Measurements from ENCODE around the gene PRRX1.

PRRX1 gene

GRCh38 chr1:170694172-170694926 is 30.4 kb downstream of the PRRX1 start:
- Histone ChIP-seq H3K9me3 (ENCODE audit: control insufficient read depth, insufficient read depth, low read depth, low read length) (no peaks in the 10 kb centered on the region), H3K4me3 (ENCODE audit: low read depth, low read length) (no peak overlapping the region), H3K4me1 (ENCODE audit: control insufficient read depth, insufficient read depth, low read length) (no peaks in the 10 kb centered on the region), H3K36me3 (ENCODE audit: control insufficient read depth, insufficient read depth, low read length) (no peaks in the 10 kb centered on the region), H3K9ac (ENCODE audit: low read length) (no peak overlapping the region), H3K27me3 (ENCODE audit: control insufficient read depth, insufficient read depth, low read length) (no peaks in the 10 kb centered on the region), H3K27ac (ENCODE audit: low read depth, low read length) (no peak overlapping the region)

DNA sequence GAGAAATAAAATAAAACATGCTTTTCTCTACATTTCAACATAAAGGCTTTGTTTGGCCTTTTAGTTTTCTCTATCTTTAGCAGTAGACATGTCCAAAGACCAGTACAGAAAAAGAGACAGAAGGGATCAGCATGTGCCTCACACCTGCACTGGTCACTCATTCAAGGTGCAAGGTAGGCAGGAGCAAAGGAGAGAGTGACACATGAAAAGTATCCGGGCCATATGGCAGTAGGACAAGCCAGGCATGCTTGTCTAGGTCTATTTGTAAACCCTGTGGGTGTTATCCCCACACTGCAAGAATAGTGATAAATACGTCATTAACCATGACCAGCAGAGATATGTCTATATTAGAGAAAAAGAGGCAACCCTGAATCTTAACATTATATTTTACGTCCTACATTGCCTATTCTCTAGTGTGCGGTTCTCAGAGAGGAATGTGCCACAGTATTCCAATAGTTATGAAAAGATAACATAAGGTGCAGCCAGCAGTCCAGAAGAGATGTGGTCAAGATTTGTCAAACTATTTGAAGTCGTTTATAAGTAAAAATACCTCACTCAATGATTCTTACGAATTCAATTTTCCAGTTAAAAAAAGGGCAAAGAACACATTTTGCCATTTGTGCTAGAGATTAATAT is 32.1 kb downstream of the PRRX1 start:
- H3K27me3 ChIP-seq (ENCODE audit: control insufficient read depth, insufficient read depth, low read length) = no peaks in the 10 kb centered on the region
- no peak overlapping the region for H3K27ac ChIP-seq (ENCODE audit: low read depth, low read length)
- H3K4me3 ChIP-seq (ENCODE audit: low read depth, low read length) = no peak overlapping the region
- no peaks in the 10 kb centered on the region for H3K36me3 ChIP-seq (ENCODE audit: control insufficient read depth, insufficient read depth, low read length)
- no peaks in the 10 kb centered on the region for H3K4me1 ChIP-seq (ENCODE audit: control insufficient read depth, insufficient read depth, low read length)
- H3K9ac ChIP-seq (ENCODE audit: low read length) = no peak overlapping the region
- no peaks in the 10 kb centered on the region for H3K9me3 ChIP-seq (ENCODE audit: control insufficient read depth, insufficient read depth, low read depth, low read length)

- H3K4me1 ChIP-seq (ENCODE audit: control insufficient read depth, insufficient read depth, low read length) = no peaks in the 10 kb centered on the region
- H3K36me3 ChIP-seq (ENCODE audit: control insufficient read depth, insufficient read depth, low read length) = no peaks in the 10 kb centered on the region
These were observed 32.8 kb downstream of the PRRX1 start for GRCh38 chr1:170696591-170697290.

DNA sequence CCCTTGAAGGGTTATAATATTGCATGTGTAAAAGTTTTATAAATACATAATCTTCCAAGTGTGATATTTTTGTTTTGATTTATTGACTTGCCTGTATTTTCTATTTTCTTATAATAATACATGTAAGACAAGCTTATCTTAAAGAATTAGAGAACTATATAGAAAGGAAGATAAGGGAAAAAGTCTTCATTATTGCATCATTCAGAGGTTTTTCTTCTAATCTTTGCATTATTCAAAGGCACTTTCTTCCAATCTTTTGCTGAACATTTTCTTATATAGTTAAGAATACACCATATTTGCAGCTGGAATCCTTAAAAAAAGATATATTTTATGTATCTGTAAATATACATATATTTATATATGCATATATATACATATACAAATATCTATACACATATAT is 33.4 kb downstream of the PRRX1 start:
- Histone ChIP-seq H3K36me3 (ENCODE audit: control insufficient read depth, insufficient read depth, low read length) (no peaks in the 10 kb centered on the region), H3K9me3 (ENCODE audit: control insufficient read depth, insufficient read depth, low read depth, low read length) (no peaks in the 10 kb centered on the region), H3K27me3 (ENCODE audit: control insufficient read depth, insufficient read depth, low read length) (no peaks in the 10 kb centered on the region), H3K27ac (ENCODE audit: low read depth, low read length) (no peak overlapping the region), H3K9ac (ENCODE audit: low read length) (no peak overlapping the region), H3K4me1 (ENCODE audit: control insufficient read depth, insufficient read depth, low read length) (no peaks in the 10 kb centered on the region), H3K4me3 (ENCODE audit: low read depth, low read length) (no peak overlapping the region)

More at GRCh38 chr1:170696591-170697290, 32.8 kb downstream of the PRRX1 start:
- no peak overlapping the region for H3K4me3 ChIP-seq (ENCODE audit: low read depth, low read length)
- H3K9me3 ChIP-seq (ENCODE audit: control insufficient read depth, insufficient read depth, low read depth, low read length) = no peaks in the 10 kb centered on the region
- no peak overlapping the region for H3K27ac ChIP-seq (ENCODE audit: low read depth, low read length)
- H3K9ac ChIP-seq (ENCODE audit: low read length) = no peak overlapping the region
- H3K27me3 ChIP-seq (ENCODE audit: control insufficient read depth, insufficient read depth, low read length) = no peaks in the 10 kb centered on the region

DNA sequence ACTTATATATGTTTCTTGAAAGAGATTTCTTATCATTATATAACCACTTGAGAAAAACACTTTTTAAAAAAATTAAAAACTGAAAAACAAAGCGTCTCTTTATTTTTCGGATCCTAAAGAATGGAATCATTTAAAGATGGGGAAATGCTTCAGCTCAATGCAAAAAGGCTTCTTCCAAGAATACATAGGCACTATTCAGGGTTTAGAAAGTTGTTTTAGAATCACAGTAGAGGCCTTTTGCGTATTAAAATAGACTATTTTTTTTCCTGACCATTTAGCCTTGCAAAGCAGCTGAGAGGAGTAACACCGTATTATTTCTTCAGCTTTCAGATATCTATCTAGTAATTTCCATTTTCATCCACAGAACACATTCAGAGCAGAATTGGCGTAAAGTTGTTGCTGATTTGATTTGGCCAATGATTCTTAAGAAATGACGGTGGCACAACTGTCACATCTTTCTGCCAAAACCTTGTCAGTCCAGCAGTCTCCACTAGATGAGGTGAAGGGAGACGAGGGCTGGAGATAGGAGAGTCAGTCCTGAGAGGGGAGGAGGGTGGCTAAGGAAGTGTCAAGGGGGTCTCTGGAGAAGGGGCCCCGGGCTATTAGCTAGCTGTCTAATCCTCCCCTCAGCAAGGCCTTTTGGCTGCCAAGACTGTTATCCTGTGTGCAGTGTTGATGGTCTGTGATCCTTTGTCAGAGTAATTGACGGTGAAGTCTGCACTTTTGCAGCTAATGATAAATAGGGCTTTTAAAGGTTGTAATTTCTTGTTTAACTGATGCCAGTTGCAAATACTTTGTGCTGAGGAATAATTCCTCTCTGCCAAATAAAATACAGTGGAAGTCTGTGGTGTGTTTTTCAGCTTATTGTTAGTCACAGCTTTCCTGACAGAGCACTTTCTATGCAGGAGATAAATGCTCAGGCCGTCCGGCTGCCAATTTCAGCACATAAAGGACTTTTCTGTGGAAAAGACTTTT is 34.7 kb downstream of the PRRX1 start:
- Histone ChIP-seq H3K4me3 (ENCODE audit: low read depth, low read length) (no peak overlapping the region), H3K36me3 (ENCODE audit: control insufficient read depth, insufficient read depth, low read length) (no peaks in the 10 kb centered on the region), H3K9me3 (ENCODE audit: control insufficient read depth, insufficient read depth, low read depth, low read length) (no peaks in the 10 kb centered on the region), H3K27me3 (ENCODE audit: control insufficient read depth, insufficient read depth, low read length) (no peaks in the 10 kb centered on the region), H3K9ac (ENCODE audit: low read length) (no peak overlapping the region), H3K4me1 (ENCODE audit: control insufficient read depth, insufficient read depth, low read length) (no peaks in the 10 kb centered on the region), H3K27ac (ENCODE audit: low read depth, low read length) (no peak overlapping the region)

GRCh38 chr1:170699696-170700095 is 35.8 kb downstream of the PRRX1 start:
- Histone ChIP-seq H3K27ac (ENCODE audit: low read depth, low read length) (no peak overlapping the region), H3K9ac (ENCODE audit: low read length) (no peak overlapping the region), H3K27me3 (ENCODE audit: control insufficient read depth, insufficient read depth, low read length) (no peaks in the 10 kb centered on the region), H3K36me3 (ENCODE audit: control insufficient read depth, insufficient read depth, low read length) (no peaks in the 10 kb centered on the region), H3K4me3 (ENCODE audit: low read depth, low read length) (no peak overlapping the region), H3K9me3 (ENCODE audit: control insufficient read depth, insufficient read depth, low read depth, low read length) (no peaks in the 10 kb centered on the region), H3K4me1 (ENCODE audit: control insufficient read depth, insufficient read depth, low read length) (no peaks in the 10 kb centered on the region)

GRCh38 chr1:170700842-170701615 is 37.1 kb downstream of the PRRX1 start:
- H3K4me3 ChIP-seq (ENCODE audit: low read depth, low read length) = no peak overlapping the region
- no peak overlapping the region for H3K9ac ChIP-seq (ENCODE audit: low read length)
- no peaks in the 10 kb centered on the region for H3K27me3 ChIP-seq (ENCODE audit: control insufficient read depth, insufficient read depth, low read length)
- no peaks in the 10 kb centered on the region for H3K4me1 ChIP-seq (ENCODE audit: control insufficient read depth, insufficient read depth, low read length)
- no peaks in the 10 kb centered on the region for H3K9me3 ChIP-seq (ENCODE audit: control insufficient read depth, insufficient read depth, low read depth, low read length)
- H3K36me3 ChIP-seq (ENCODE audit: control insufficient read depth, insufficient read depth, low read length) = no peaks in the 10 kb centered on the region
- no peak overlapping the region for H3K27ac ChIP-seq (ENCODE audit: low read depth, low read length)

DNA sequence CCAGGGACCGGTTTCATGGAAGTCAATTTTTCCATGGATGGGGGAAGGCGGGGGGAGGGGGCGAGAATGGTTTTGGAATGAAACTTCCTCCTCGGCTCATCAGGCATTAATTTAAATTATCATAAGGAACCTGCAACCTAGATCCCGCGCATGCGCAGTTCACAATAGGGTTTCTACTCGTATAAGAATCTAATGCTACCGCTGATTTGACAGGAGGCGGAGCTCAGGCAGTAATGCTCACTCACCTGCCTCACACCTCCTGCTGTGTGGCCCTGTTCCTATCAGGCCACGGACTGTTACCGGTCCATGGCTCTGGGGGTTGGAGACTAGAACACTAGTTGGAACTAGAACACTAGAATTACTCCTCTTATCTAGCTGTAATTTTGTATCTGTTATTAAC is 38.0 kb downstream of the PRRX1 start:
- no peaks in the 10 kb centered on the region for H3K9me3 ChIP-seq (ENCODE audit: control insufficient read depth, insufficient read depth, low read depth, low read length)
- no peaks in the 10 kb centered on the region for H3K4me1 ChIP-seq (ENCODE audit: control insufficient read depth, insufficient read depth, low read length)
- no peak overlapping the region for H3K27ac ChIP-seq (ENCODE audit: low read depth, low read length)
- no peaks in the 10 kb centered on the region for H3K27me3 ChIP-seq (ENCODE audit: control insufficient read depth, insufficient read depth, low read length)
- no peaks in the 10 kb centered on the region for H3K36me3 ChIP-seq (ENCODE audit: control insufficient read depth, insufficient read depth, low read length)
- H3K9ac ChIP-seq (ENCODE audit: low read length) = no peak overlapping the region
- H3K4me3 ChIP-seq (ENCODE audit: low read depth, low read length) = no peak overlapping the region

DNA sequence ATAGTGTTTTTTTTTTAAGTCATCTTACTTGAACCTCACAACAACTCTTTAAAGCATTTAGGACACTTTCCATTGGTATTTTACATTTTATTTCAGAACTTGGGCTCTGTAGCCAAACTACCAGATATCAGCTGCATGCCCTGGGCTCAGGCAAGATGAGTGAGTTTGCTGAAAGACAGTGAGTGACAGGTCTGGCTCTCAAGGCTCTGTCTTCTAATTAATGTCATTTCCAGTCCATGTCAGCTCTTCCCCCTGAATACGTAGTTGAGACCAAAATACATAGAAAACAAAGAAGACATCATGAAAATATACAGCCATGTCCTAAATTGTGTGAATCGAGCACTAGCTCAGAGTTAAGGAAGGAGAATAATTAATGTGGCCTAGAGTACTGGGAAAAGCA is 39.7 kb downstream of the PRRX1 start:
- H3K4me1 ChIP-seq (ENCODE audit: control insufficient read depth, insufficient read depth, low read length) = no peaks in the 10 kb centered on the region
- no peak overlapping the region for H3K9ac ChIP-seq (ENCODE audit: low read length)
- H3K27me3 ChIP-seq (ENCODE audit: control insufficient read depth, insufficient read depth, low read length) = no peaks in the 10 kb centered on the region
- H3K27ac ChIP-seq (ENCODE audit: low read depth, low read length) = no peak overlapping the region
- H3K4me3 ChIP-seq (ENCODE audit: low read depth, low read length) = no peak overlapping the region
- no peaks in the 10 kb centered on the region for H3K36me3 ChIP-seq (ENCODE audit: control insufficient read depth, insufficient read depth, low read length)
- H3K9me3 ChIP-seq (ENCODE audit: control insufficient read depth, insufficient read depth, low read depth, low read length) = no peaks in the 10 kb centered on the region

DNA sequence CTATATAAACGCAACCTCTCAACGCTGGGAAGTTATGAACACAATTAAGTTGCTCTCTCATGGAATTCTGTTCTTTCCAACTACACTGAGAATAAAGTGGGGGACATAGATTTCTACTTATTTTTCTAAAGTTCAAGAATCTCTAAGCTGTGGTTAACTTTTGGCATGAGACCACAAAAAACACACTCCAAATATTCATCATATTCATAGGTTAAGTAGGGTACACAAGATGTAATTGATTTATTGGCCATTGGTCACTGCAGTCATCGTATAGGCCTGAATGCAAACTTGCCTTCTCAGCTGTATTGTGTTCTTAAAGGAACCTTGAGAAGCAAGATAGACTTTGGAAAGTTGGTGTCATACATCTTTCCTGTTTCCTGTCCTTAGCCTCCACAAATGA is 40.3 kb downstream of the PRRX1 start:
- H3K27ac ChIP-seq (ENCODE audit: low read depth, low read length) = no peak overlapping the region
- no peaks in the 10 kb centered on the region for H3K27me3 ChIP-seq (ENCODE audit: control insufficient read depth, insufficient read depth, low read length)
- H3K4me1 ChIP-seq (ENCODE audit: control insufficient read depth, insufficient read depth, low read length) = no peaks in the 10 kb centered on the region
- no peak overlapping the region for H3K4me3 ChIP-seq (ENCODE audit: low read depth, low read length)
- H3K9ac ChIP-seq (ENCODE audit: low read length) = no peak overlapping the region
- no peaks in the 10 kb centered on the region for H3K36me3 ChIP-seq (ENCODE audit: control insufficient read depth, insufficient read depth, low read length)
- no peaks in the 10 kb centered on the region for H3K9me3 ChIP-seq (ENCODE audit: control insufficient read depth, insufficient read depth, low read depth, low read length)
